Progenitor cell of endocrine pancreas (in vitro differentiated cells): Measurements from ENCODE around the gene PGPEP1. TPM values are rescaled to one million over a fixed set of nuclear protein-coding genes. Genes with fewer than 3 reads are reported as not detected.
"Not testable (repeated sequence)": the region's sequence is repeated elsewhere in the genome, so short reads cannot be mapped to it uniquely, and the experiment has no call there.

Experiments
- DNase-seq: peaks from one replicate; pipeline ENCODE4 v3.0.0; 2021; ENCODE audit warnings: low spot score; ENCODE audit not compliant: unreplicated experiment
- H3K27ac Mint-ChIP-seq: 2 replicates; pipeline ENCODE4 v1.8.0; 2021; ENCODE audit warnings: mild to moderate bottlenecking, moderate library complexity, mixed read lengths
- H3K27me3 Mint-ChIP-seq: 2 replicates; pipeline ENCODE4 v1.8.0; 2021; ENCODE audit warnings: mixed read lengths
- H3K36me3 Mint-ChIP-seq: 2 replicates; pipeline ENCODE4 v1.8.0; 2022; ENCODE audit warnings: mixed read lengths; ENCODE audit not compliant: insufficient read depth
- H3K4me1 Mint-ChIP-seq: 2 replicates; pipeline ENCODE4 v1.8.0; 2021; ENCODE audit warnings: low read depth, mixed read lengths
- H3K4me3 Mint-ChIP-seq: 2 replicates; pipeline ENCODE4 v1.8.0; 2021; ENCODE audit warnings: low read depth, mild to moderate bottlenecking, moderate library complexity, mixed read lengths
- H3K9me3 Mint-ChIP-seq: 2 replicates; pipeline ENCODE4 v1.8.0; 2021; ENCODE audit warnings: low read depth, mixed read lengths
- CTCF ChIP-seq: fragments of 200-600 bp; sonication (generic); IDR thresholded peaks from one replicate; pipeline ENCODE4 v1.5.0; 2021; ENCODE audit warnings: antibody characterized with exemption, mild to moderate bottlenecking; ENCODE audit not compliant: unreplicated experiment
- total RNA-seq: library from RNA; stranded (reverse); gene quantifications from 2 replicates; pipeline ENCODE4 v1.2.1, GENCODE V29; 2021

Gene PGPEP1
- total RNA-seq, 1 donor from 2014 or later = 51.3 TPM

GRCh38 chr19:18393836-18394235 is 53.4 kb downstream of the PGPEP1 start:
- no peak for DNase-seq
- TF ChIP-seq CTCF = no peak
- Mint-ChIP-seq H3K4me3 (no peak overlapping the region), H3K9me3 (no peaks in the 10 kb centered on the region), H3K27ac (no peak overlapping the region), H3K36me3 (peaks cover 3% of the 10 kb centered on the region), H3K27me3 (no peaks in the 10 kb centered on the region), H3K4me1 (no peaks in the 10 kb centered on the region)

- DNase-seq = no peak
- peaks cover under 1% of the 10 kb centered on the region for H3K4me1 Mint-ChIP-seq
- no peak for TF ChIP-seq CTCF
- no peak overlapping the region for H3K4me3 Mint-ChIP-seq
- no peaks in the 10 kb centered on the region for H3K9me3 Mint-ChIP-seq
- H3K27ac Mint-ChIP-seq = no peak overlapping the region
- no peaks in the 10 kb centered on the region for H3K36me3 Mint-ChIP-seq
- no peaks in the 10 kb centered on the region for H3K27me3 Mint-ChIP-seq
Observed at GRCh38 chr19:18396471-18397241, 56.3 kb downstream of the PGPEP1 start.

- Mint-ChIP-seq H3K27ac (no peak within 1 kb of the TSS), H3K4me1 (peaks cover 7% of the 10 kb centered on the region)
Observed at GRCh38 chr19:18397242-18398202, 57.1 kb downstream of the PGPEP1 start, which contains the start of gene LRRC25. Gene LRRC25, minus strand, starts transcription at chr19:18397622. Its CDS starts 659 bp downstream, at chr19:18396963.

GRCh38 chr19:18399008-18399407 is 58.6 kb downstream of the PGPEP1 start:
- peaks cover 16% of the 10 kb centered on the region for H3K4me1 Mint-ChIP-seq
- no peak for TF ChIP-seq CTCF
- H3K27me3 Mint-ChIP-seq = no peaks in the 10 kb centered on the region

More at GRCh38 chr19:18397242-18398202, 57.1 kb downstream of the PGPEP1 start, which contains the start of gene LRRC25:
- Mint-ChIP-seq H3K36me3 (no peaks in the 10 kb centered on the region), H3K27me3 (no peaks in the 10 kb centered on the region), H3K4me3 (no peak within 1 kb of the TSS), H3K9me3 (no peaks in the 10 kb centered on the region)
- no peak for DNase-seq
- no peak for TF ChIP-seq CTCF

GRCh38 chr19:18401580-18402112 is 61.2 kb downstream of the PGPEP1 start:
- no peaks in the 10 kb centered on the region for H3K36me3 Mint-ChIP-seq
- DNase-seq = no peak
- peaks cover 16% of the 10 kb centered on the region for H3K4me1 Mint-ChIP-seq
- peak; percentile 33 for TF ChIP-seq CTCF
- no peaks in the 10 kb centered on the region for H3K9me3 Mint-ChIP-seq
- H3K4me3 Mint-ChIP-seq = no peak overlapping the region
- H3K27me3 Mint-ChIP-seq = no peaks in the 10 kb centered on the region
- peak overlapping the region; percentile 43 for H3K27ac Mint-ChIP-seq

More at GRCh38 chr19:18399008-18399407, 58.6 kb downstream of the PGPEP1 start:
- no peak for DNase-seq
- Mint-ChIP-seq H3K4me3 (no peak overlapping the region), H3K9me3 (no peaks in the 10 kb centered on the region), H3K36me3 (no peaks in the 10 kb centered on the region), H3K27ac (no peak overlapping the region)

- not testable (repeated sequence) for H3K4me3 Mint-ChIP-seq, H3K36me3 Mint-ChIP-seq, H3K9me3 Mint-ChIP-seq, DNase-seq, H3K27me3 Mint-ChIP-seq
- Mint-ChIP-seq H3K4me1 (peaks cover 16% of the 10 kb centered on the region), H3K27ac (peak overlapping the region; percentile 76)
Observed at GRCh38 chr19:18402455-18403248, 62.3 kb downstream of the PGPEP1 start.

GRCh38 chr19:18405754-18406153 is 65.4 kb downstream of the PGPEP1 start:
- not testable (repeated sequence) for DNase-seq, H3K27ac Mint-ChIP-seq, H3K27me3 Mint-ChIP-seq, H3K36me3 Mint-ChIP-seq, H3K9me3 Mint-ChIP-seq, H3K4me3 Mint-ChIP-seq
- H3K4me1 Mint-ChIP-seq = peaks cover 18% of the 10 kb centered on the region
